Mammary microvascular endothelial cell (primary cell): Measurements from ENCODE around the gene UNC13D. TPM values are rescaled to one million over a fixed set of nuclear protein-coding genes. Genes with fewer than 3 reads are reported as not detected.

Experiments
- total RNA-seq: library from RNA; depleted of rRNA; stranded (reverse); fragments of >200 nt; gene quantifications from 2 replicates; pipeline ENCODE4 v1.2.3, GENCODE V29; 2015

UNC13D gene
- 1.2 and 1.8 TPM in 2 replicates for total RNA-seq

GRCh38 chr17:75843577-75844529, at the start of gene UNC13D:
Gene UNC13D, minus strand, starts transcription at chr17:75844404. Its CDS starts 67 bp downstream, at chr17:75844337.

GRCh38 chr17:75878174-75878998, 34.2 kb upstream of the UNC13D start, which contains the start of gene TRIM47:
Gene TRIM47, minus strand, starts transcription at chr17:75878581. Its CDS starts 33 bp downstream, at chr17:75878548.

GRCh38 chr17:75855310-75856061, 11.3 kb upstream of the UNC13D start, which contains the start of gene WBP2:
Gene WBP2, minus strand, starts transcription at chr17:75855335. Its CDS starts 38 bp downstream, at chr17:75855297.

GRCh38 chr17:75784473-75785015, 59.7 kb downstream of the UNC13D start, which contains the start of gene UNK:
Gene UNK, plus strand, starts transcription at chr17:75784806. Its CDS starts 75 bp downstream, at chr17:75784881.

Other genes with a start within 250 kb of the UNC13D start
- not detected in 2 replicates for gene SMIM5, start 211.0 kb downstream of the UNC13D start, total RNA-seq
- gene RECQL5, start 177.2 kb downstream of the UNC13D start, total RNA-seq: 9.9 and 11.3 TPM in 2 replicates
- gene SAP30BP, start 177.1 kb downstream of the UNC13D start, total RNA-seq: 71.9 and 72.0 TPM in 2 replicates
- gene ITGB4, start 122.9 kb downstream of the UNC13D start, total RNA-seq: 2.5 and 4.6 TPM in 2 replicates
- gene GALK1, start 79.2 kb downstream of the UNC13D start, total RNA-seq: 48.8 and 52.0 TPM in 2 replicates
- 15.8 and 24.3 TPM in 2 replicates for gene UNK, start 59.6 kb downstream of the UNC13D start, total RNA-seq
- gene WBP2, start 10.9 kb upstream of the UNC13D start, total RNA-seq: 59.4 and 61.8 TPM in 2 replicates
- gene TRIM47, start 34.2 kb upstream of the UNC13D start, total RNA-seq: 62.8 and 64.3 TPM in 2 replicates
- 30.6 and 32.7 TPM in 2 replicates for gene TRIM65, start 52.5 kb upstream of the UNC13D start, total RNA-seq
- 31.1 and 31.8 TPM in 2 replicates for gene MRPL38, start 60.5 kb upstream of the UNC13D start, total RNA-seq
- 3.5 and 3.8 TPM in 2 replicates for gene FBF1, start 96.6 kb upstream of the UNC13D start, total RNA-seq
- 28.8 and 34.1 TPM in 2 replicates for gene ACOX1, start 134.8 kb upstream of the UNC13D start, total RNA-seq
- gene TEN1, start 134.8 kb upstream of the UNC13D start, total RNA-seq: 13.9 and 23.3 TPM in 2 replicates
- 1.3 and 3.1 TPM in 2 replicates for gene CDK3, start 156.5 kb upstream of the UNC13D start, total RNA-seq
- 0.05 TPM in 1 of 2 replicates, not detected in the other for gene EVPL, start 182.9 kb upstream of the UNC13D start, total RNA-seq
- 29.2 and 33.5 TPM in 2 replicates for gene SRP68, start 228.1 kb upstream of the UNC13D start, total RNA-seq
- 0.13 TPM in 1 of 2 replicates, not detected in the other for gene GALR2, start 230.4 kb upstream of the UNC13D start, total RNA-seq
- not detected in 2 replicates for gene ZACN, start 234.8 kb upstream of the UNC13D start, total RNA-seq